GM12878 (cell line): ENCODE data around the gene DHDDS. TPM values are rescaled to one million over a fixed set of nuclear protein-coding genes. Genes with fewer than 3 reads are reported as not detected.

ENCODE experiments used
- ATAC-seq: fragments of 200-7000 bp; cut with Tn5 transposase; 3 replicates; pipeline ENCODE4 v1.9.1; 2020; ENCODE audit warnings: mild to moderate bottlenecking, moderate library complexity
- BruUV-seq: library from RNA; stranded (reverse); fragments of 400-500 nt; replicated peaks from 2 replicates; lab custom pipeline; 2021; lab: Mats Ljungman, UMichigan
- CTCF ChIA-PET: fragments of 300-600 bp; sonication (Branson Sonifier 250); formaldehyde crosslinking; extraction: SDS; loops from one replicate; lab custom pipeline; 2021; ENCODE audit warnings: inconsistent platforms; lab: Yijun Ruan, JAX
- POLR2A ChIA-PET: fragments of 350-600 bp; formaldehyde crosslinking; extraction: SDS; loops from one replicate; lab custom pipeline; 2021; ENCODE audit warnings: inconsistent platforms; lab: Charles Lee
- RAD21 ChIA-PET: fragments of 300-600 bp; sonication (Branson Sonifier 250); formaldehyde crosslinking; loops from one replicate; lab custom pipeline; 2023; ENCODE audit warnings: antibody characterized with exemption; ENCODE audit not compliant: unreplicated experiment; lab: Charles Lee
- SMC1A ChIA-PET: fragments of 300-600 bp; sonication (Branson Sonifier 250); formaldehyde crosslinking; loops from one replicate; lab custom pipeline; 2023; ENCODE audit not compliant: unreplicated experiment, uncharacterized antibody; lab: Charles Lee
- DNase-seq: peaks from one replicate; pipeline ENCODE4 v3.0.0-alpha.2; 2011; ENCODE audit warnings: low read depth, low spot score
- FAIRE-seq: peaks from 3 replicates; lab custom pipeline; 2011; peaks lifted over from hg19 to GRCh38; lab: Jason Lieb, UNC
- H2AFZ ChIP-seq: 2 replicates; pipeline ENCODE4 v1.6.0; 2011; ENCODE audit warnings: low read depth, low read length, control low read depth; ENCODE audit not compliant: control insufficient read depth
- H3K27ac ChIP-seq: 2 replicates; pipeline ENCODE4 v1.5.1; 2011; ENCODE audit warnings: control low read depth; ENCODE audit not compliant: control insufficient read depth, insufficient read depth
- H3K27me3 ChIP-seq, 2 experiments: replicated peaks in 1 of 2; 2 replicates each; pipeline versions ENCODE4 v1.6.0 to v1.6.1; 2011; ENCODE audit warnings: low read length in 1 of 2; ENCODE audit not compliant: control insufficient read depth in 2 of 2, insufficient read depth in 2 of 2
- H3K36me3 ChIP-seq, 2 experiments: 2 replicates each; pipeline ENCODE4 v1.5.1; 2011; ENCODE audit warnings: low read length in 1 of 2; ENCODE audit not compliant: control insufficient read depth in 2 of 2, insufficient read depth in 2 of 2
- H3K4me1 ChIP-seq: 2 replicates; pipeline ENCODE4 v1.6.1; 2011; ENCODE audit warnings: mild to moderate bottlenecking, low read length, moderate library complexity, mixed read lengths; ENCODE audit not compliant: control insufficient read depth, insufficient read depth
- H3K4me2 ChIP-seq: 2 replicates; pipeline ENCODE4 v1.6.0; 2011; ENCODE audit warnings: control low read depth; ENCODE audit not compliant: control insufficient read depth, insufficient read depth
- H3K4me3 ChIP-seq: fragments of 200-600 bp; sonication (generic); 2 replicates; pipeline ENCODE4 v1.5.1; 2016
- H3K79me2 ChIP-seq: 2 replicates; pipeline ENCODE4 v1.6.0; 2011; ENCODE audit warnings: low read length; ENCODE audit not compliant: control insufficient read depth, insufficient read depth
- H3K9ac ChIP-seq: 2 replicates; pipeline ENCODE4 v1.8.0; 2011; ENCODE audit warnings: low read length, control low read depth, mixed read lengths; ENCODE audit not compliant: control insufficient read depth, insufficient read depth
- H3K9me3 ChIP-seq: replicated peaks from 3 replicates; pipeline ENCODE4 v1.5.1; 2011; ENCODE audit warnings: mild to moderate bottlenecking, low read length; ENCODE audit not compliant: control insufficient read depth, insufficient read depth
- H4K20me1 ChIP-seq: 2 replicates; pipeline ENCODE4 v1.6.0; 2011; ENCODE audit not compliant: control insufficient read depth, insufficient read depth
- RCOR1 ChIP-seq: conservative IDR thresholded peaks from 2 replicates; pipeline ENCODE4 v1.6.1; 2012; ENCODE audit warnings: low read depth, low read length, improper control_type of control experiment
- TARDBP ChIP-seq: IDR thresholded peaks from 2 replicates; pipeline ENCODE4 v1.6.1; 2016; ENCODE audit warnings: borderline replicate concordance
- TCF12 ChIP-seq: IDR thresholded peaks from 2 replicates; pipeline ENCODE4 v1.6.1; 2011; ENCODE audit warnings: low read depth, mild to moderate bottlenecking, low read length
- ZNF687 ChIP-seq: fragments of 450-650 bp; IDR thresholded peaks from 2 replicates; pipeline ENCODE4 v1.6.1; 2017; ENCODE audit warnings: mild to moderate bottlenecking, moderate library complexity
- WGBS: methylation state at CpG from one replicate; pipeline ENCODE4 v1.1.6; 2016; ENCODE audit warnings: low lambda C conversion rate; ENCODE audit not compliant: insufficient replicate concordance, insufficient coverage; ENCODE audit errors: missing lambda C conversion rate; 5-methylcytosine and 5-hydroxymethylcytosine counted together
- in situ Hi-C: fragments of 300-500 bp; cut with MboI; formaldehyde crosslinking; loops from 9 replicates; pipeline ENCODE4 v1.14.3; 2018; ENCODE audit warnings: mixed read lengths
- intact Hi-C: fragments of 100-400 bp; cut with micrococcal nuclease; formaldehyde crosslinking; loops from one replicate; pipeline ENCODE4 v1.14.2; 2022; ENCODE audit not compliant: unreplicated experiment
- polyA plus RNA-seq, 11 experiments: library from polyadenylated mRNA; depleted of rRNA in 4 of 11; unstranded in 6 of 11; stranded (reverse) in 5 of 11; fragments of >200 nt; fragmentation: Nextera tagmentation in 4 of 11; fragmentation: Illumina TruSeq in 1 of 11; extraction: Ambion mirVana in 4 of 11; extraction: Trizol in 1 of 11; gene quantifications; 1 replicate in 1 of 11; 2 replicates in 10 of 11; pipeline versions ENCODE4 v1.2.1 to v1.2.3, GENCODE V29; 2011 to 2016; ENCODE audit warnings: inconsistent platforms in 2 of 11, missing spikeins in 2 of 11, low read depth in 1 of 11
- total RNA-seq, 4 experiments: library from RNA; depleted of rRNA in 3 of 4; stranded (reverse); fragments of >200 nt in 3 of 4; fragmentation: Illumina TruSeq in 1 of 4; extraction: Trizol in 1 of 4; gene quantifications; 2 replicates each; pipeline versions ENCODE4 v1.2.1 to v1.2.3, GENCODE V29; 2013 to 2021

The DHDDS gene
- total and polyA plus RNA-seq, 10 of the 15 experiments (the other 5 are each of a cell fraction or from before 2014, with no cell fraction given) = 22.7 to 47.5 (median 36.4) TPM

GRCh38 chr1:26410706-26411623 is 21.2 kb upstream of the DHDDS start, which contains the start of gene LIN28A:
Gene LIN28A, plus strand, starts transcription at chr1:26410817. Its CDS starts 75 bp downstream, at chr1:26410892.
- Histone ChIP-seq H3K27ac (no peak within 1 kb of the TSS), H3K27me3 (peaks cover 8 to 10% of the 10 kb centered on the region in 2 experiments), H3K4me2 (no peak within 1 kb of the TSS), H3K9me3 (no peaks in the 10 kb centered on the region), H4K20me1 (no peaks in the 10 kb centered on the region), H3K4me1 (no peaks in the 10 kb centered on the region), H3K79me2 (no peaks in the 10 kb centered on the region), H3K36me3 (no peaks in the 10 kb centered on the region), H3K9ac (no peak within 1 kb of the TSS), H2AFZ (no peak within 1 kb of the TSS), H3K4me3 (no peak within 1 kb of the TSS)
- in situ Hi-C loops (no loop called here), intact Hi-C loops (loop anchor here (10.0 kb wide), 1 partner anchor 46 kb away; no protein-coding TSS in a partner anchor)
- ATAC-seq = no peak
- 21% methylated on average over 44 of the region's 70 CpGs for WGBS
- ChIA-PET CTCF (interaction anchor here (0.6 kb wide), 1 partner anchor 374 kb away, joined by 3 read pairs; no protein-coding TSS in a partner anchor), POLR2A (no interaction called here), RAD21 (no interaction called here), SMC1A (no interaction called here)
- BruUV-seq = no TSS peak
- DNase-seq = no peak
- no peak for FAIRE-seq
- TF ChIP-seq RCOR1 (no peak), TCF12 (no peak), ZNF687 (no peak), TARDBP (no peak)
